GM12875 (cell line): ENCODE measurements around the gene GALNT18.

Experiments used
- H3K4me3 ChIP-seq: one replicate; pipeline ENCODE4 v1.5.1; 2011; ENCODE audit warnings: low read depth, low read length, control low read depth
- TF ChIP-seq, protein P1 (sequence below): IDR thresholded peaks from 2 replicates; pipeline ENCODE4 v1.5.1; 2011; ENCODE audit warnings: low read depth, mild to moderate bottlenecking, control low read depth, inconsistent platforms, low read length, moderate library complexity, borderline replicate concordance; ENCODE audit not compliant: insufficient read depth

The GALNT18 gene

DNA sequence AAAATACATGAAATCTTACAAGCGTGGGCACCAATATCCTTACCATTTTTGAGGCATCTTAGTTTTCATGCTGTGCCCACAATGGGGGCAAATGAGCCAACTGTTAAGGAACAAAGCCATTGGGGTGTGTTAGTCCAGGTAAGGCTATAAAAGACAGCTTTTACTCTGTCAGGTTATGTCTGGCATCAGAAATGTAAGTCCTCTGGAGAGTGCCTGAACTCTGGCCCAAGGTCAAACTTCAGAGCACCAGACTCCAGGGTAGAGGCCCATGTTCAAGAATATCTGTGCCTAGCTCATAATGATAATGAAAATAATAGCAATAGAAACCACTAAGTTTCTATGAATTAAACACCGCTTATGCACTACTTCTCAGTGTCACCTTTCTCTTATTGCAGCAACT lies 374.2 kb downstream of the GALNT18 start:
- H3K4me3 ChIP-seq = no peak overlapping the region
- TF ChIP-seq, protein P1, sequence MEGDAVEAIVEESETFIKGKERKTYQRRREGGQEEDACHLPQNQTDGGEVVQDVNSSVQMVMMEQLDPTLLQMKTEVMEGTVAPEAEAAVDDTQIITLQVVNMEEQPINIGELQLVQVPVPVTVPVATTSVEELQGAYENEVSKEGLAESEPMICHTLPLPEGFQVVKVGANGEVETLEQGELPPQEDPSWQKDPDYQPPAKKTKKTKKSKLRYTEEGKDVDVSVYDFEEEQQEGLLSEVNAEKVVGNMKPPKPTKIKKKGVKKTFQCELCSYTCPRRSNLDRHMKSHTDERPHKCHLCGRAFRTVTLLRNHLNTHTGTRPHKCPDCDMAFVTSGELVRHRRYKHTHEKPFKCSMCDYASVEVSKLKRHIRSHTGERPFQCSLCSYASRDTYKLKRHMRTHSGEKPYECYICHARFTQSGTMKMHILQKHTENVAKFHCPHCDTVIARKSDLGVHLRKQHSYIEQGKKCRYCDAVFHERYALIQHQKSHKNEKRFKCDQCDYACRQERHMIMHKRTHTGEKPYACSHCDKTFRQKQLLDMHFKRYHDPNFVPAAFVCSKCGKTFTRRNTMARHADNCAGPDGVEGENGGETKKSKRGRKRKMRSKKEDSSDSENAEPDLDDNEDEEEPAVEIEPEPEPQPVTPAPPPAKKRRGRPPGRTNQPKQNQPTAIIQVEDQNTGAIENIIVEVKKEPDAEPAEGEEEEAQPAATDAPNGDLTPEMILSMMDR = no peak

- H3K4me3 ChIP-seq = no peak overlapping the region
- TF ChIP-seq, protein P1 = no peak
Observed at GRCh38 chr11:11247086-11247485, 374.7 kb downstream of the GALNT18 start.

GRCh38 chr11:11246166-11246565 lies 375.6 kb downstream of the GALNT18 start:
- TF ChIP-seq, protein P1 = no peak

DNA sequence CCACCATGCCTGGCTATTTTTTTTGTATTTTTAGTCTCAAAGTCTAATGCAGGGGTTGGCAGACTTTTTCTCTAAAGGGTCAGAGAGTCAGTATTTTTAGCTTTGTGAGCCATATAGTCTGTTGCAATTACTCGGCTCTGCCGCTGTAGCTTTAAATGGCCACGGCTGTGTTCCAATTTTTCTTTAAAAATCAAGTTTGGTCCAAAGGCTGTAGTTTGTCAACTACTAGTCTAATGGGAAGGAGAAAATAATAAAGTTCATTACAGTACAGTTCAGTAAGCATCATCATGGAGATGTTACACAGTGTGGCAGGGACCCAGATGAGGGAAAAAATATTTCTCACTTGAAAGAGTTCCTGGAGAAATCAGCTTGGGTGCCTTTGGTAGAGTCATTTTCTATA lies 376.4 kb downstream of the GALNT18 start:
- TF ChIP-seq, protein P1 = no peak
- no peak overlapping the region for H3K4me3 ChIP-seq

More at GRCh38 chr11:11246166-11246565, 375.6 kb downstream of the GALNT18 start:
- H3K4me3 ChIP-seq = no peak overlapping the region

DNA sequence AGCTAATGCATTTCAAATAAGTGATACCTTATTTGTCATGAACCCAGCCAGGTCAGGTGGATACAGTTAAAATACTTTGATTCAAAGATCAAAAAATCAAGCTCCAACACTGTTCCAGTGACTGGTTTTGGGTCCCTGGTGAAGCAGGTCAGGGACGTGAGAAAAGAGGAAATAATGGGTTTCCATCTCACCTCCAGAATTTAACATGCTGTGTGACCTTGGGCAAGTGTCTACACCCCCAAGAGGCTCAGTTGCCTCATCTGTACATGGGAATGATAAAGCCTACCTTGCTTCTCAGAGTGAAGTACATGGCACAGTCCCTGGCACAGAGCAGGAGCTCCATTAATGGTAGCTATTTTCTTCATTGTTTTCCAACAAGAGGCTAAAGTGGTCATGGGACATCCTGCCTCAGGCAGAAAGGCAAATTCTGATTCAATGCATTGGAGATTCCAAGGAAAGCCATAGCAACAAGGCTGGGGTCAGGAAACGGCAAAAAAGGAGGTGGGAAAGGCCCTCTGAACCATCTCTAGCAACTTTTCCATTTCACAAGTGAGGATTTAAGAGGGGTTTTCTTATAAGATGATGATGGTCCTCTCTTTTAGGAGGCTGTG lies 377.2 kb downstream of the GALNT18 start:
- H3K4me3 ChIP-seq = no peak overlapping the region
- TF ChIP-seq, protein P1 = no peak

GRCh38 chr11:11243590-11244469 lies 378.0 kb downstream of the GALNT18 start:
- no peak overlapping the region for H3K4me3 ChIP-seq
- TF ChIP-seq, protein P1 = no peak

GRCh38 chr11:11243209-11243589 lies 378.6 kb downstream of the GALNT18 start:
- TF ChIP-seq, protein P1 = no peak
- H3K4me3 ChIP-seq = no peak overlapping the region
